Non-pigmented ciliary epithelial cell (primary cell): ENCODE data around the gene CEP89.
"Not testable (repeated sequence)": the region's sequence is repeated elsewhere in the genome, so short reads cannot be mapped to it uniquely, and the experiment has no call there.

ENCODE experiments used
- DNase-seq: peaks from one replicate; pipeline ENCODE4 v3.0.0-alpha.2; 2010; ENCODE audit warnings: low read depth

The CEP89 gene

DNA sequence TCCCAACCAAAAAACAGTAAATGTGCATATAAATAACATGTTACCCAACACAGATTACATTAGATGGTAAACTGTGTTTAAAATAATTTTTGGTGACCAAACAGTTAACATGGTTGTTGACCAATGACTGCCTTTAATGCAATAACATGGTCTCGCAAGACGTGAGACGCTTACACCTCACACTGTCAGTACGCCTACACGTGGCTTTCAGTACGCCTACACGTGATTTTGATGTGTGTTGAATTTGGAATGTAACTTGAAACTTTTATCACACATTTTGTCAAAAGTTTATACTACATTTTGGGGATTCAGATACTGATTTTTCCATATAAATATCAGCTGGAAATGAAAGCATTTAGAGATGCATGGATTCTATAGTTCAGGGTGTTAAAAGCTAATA is 134.2 kb downstream of the CEP89 start:
- DNase-seq = no peak

DNA sequence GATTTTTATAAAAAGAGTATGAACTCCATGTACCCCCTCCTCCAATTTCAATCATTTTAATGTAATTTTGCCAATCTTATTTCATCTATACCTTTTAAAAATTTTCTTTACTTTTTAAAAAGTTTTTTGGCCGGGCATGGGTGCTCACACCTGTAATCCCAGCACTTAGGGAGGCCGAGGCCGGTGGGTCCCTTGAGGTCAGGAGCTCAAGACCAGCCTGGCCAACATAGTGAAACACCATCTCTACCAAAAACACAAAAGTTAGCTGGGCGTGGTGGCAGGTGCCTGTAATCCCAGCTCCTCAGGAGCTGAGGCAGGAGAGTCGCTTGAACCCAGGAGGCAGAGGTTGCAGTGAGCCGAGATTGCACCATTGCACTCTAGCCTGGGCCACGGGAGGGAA is 138.4 kb downstream of the CEP89 start:
- DNase-seq = not testable (repeated sequence)

DNA sequence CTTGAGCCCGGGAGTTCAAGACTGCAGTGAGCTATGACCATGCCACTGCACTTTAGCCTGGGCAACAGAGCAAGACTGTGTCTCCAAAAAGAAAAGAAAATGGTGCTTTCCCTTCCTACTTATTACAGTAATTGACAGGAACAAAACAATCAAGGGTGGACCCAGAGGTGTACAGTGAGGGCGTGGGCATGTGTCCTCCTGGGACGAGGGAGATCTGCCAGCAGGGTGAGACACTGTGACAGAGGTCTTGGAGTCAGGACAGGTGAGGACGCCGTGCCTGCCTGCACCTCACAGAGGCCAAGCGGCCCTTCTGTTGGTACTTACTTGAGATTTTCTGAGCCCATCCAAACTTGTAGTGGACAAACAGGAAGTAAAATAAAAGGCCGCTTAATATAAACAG is 138.9 kb downstream of the CEP89 start:
- DNase-seq = not testable (repeated sequence)

DNA sequence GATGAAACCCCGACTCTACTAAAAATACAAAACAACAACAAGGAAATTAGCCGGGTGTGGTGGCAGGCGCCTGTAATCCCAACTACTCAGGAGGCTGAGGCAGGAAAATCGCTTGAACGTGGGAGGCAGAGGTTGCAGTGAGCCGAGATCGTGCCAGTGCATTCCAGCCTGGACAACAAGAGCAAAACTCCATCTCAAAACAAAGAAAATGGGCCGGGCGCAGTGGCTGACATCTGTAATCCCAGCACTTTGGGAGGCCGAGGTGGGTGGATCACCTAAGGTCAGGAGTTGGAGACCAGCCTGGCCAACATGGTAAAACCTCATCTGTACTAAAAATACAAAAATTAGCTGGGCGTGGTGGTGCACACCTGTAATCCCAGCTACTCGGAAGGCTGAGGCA is 139.7 kb downstream of the CEP89 start:
- not testable (repeated sequence) for DNase-seq

DNA sequence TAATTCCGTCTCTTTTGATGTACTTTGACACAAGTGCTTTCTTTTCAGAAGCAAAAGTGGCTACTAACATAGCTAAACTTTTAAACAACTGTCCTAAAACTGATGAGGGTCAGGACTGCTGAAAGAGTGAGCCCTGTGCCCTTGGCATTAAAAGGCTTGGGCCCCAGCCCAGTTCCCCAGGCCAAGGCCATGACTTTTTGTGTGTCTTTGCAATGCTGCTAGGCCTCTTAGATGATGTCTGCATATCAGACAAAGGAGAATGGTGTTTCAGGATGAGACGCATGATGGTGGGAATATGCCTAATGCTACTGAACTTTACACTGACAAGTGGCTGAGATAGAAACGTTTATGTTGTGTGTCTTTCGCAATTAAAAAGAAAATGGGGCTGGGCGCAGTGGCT is 140.1 kb downstream of the CEP89 start:
- DNase-seq = no peak

DNA sequence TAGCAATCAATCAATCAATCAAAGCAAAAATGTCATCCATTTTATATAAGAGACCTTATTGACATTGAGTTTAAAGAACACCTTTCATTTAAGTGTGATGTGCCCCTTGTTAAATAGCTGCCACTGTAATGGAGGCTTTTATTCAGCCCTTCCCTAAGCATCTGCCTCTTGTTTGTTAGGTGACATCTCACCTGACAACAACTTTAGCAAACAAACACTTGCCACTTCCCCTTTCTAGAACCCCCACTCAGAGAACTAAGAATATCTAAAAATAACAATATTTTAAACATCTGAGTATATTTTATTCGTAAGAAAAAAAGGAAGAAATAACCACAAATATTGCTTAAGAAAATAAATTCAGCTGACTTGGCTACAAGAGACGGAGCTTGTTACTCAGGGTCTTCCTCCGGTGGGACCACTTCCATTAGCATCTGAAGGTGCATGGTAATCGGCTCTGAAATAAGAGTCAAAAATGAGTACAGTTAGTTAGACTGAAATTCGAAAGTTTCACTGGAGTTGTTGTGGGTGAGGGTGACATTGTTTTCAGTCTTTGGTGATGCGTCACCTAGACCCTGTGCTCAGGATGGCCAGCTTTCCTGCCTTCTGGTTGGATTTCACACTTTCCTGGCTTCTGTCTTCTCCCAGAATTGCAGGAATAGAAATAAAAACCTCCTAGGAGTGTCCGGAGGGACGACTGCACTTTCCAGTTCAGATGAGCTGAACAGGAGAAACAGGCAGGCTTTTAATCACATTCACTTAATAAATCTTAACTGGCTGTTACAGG is 141.3 kb downstream of the CEP89 start:
- DNase-seq = peak; percentile 32

DNA sequence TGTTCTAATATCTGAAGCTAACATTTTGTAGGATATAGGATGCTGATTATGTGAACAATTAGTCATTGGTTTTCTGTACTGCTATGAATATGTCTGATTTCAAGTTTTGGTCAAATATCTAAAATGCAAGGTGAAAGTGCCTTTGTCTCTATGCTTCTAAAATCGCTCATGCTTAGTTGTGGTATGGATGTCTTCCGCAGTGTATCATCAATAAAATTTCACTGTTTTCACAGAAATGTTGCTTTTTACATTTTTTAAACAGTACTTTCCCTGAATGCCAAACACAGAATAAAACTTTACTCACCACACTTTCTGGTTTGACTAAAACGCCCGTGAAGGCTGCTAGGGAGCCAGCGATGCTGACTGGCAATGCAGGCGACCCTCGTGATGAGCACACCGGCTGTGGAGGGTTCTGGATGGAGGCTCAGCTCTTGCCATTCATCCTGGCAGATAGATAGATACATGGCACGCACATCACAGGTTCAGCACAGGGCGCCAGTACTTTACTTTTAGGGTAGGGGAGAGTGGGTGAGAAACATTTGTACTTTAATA is 142.3 kb downstream of the CEP89 start:
- no peak for DNase-seq

DNA sequence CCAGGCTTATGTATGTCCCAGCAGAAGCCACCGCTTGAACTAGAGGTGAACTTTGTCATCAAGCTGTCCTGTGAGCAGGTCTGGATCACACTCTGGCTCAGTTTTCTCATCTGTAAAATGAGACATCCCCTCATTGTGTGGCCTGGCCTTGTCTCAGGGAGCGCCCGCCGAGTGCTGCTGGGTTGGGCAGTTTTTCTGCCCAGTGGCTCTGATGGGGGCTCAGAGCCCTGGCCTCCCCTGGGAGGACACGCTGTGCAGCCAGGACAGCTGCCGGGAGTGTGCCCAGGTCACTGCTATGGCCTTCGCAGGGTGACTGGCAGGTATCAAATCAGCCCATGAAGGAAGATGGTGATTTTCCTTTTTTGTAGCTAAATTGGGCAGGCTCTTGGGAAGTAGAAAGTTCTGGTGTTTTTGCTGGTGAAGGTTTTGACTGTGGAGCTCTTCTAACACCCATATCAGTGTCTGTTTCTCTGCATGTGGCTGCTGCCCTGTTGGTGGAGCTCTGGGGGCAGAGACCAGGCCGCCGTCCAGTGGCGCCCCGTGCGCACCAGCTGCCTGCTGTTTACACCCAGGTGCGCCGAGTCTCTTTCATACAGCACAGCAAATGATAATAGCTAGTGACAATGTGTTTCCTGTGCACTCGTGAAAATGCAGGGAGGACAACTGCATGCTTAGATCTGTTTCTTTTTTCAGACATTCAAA is 143.0 kb downstream of the CEP89 start:
- no peak for DNase-seq

DNA sequence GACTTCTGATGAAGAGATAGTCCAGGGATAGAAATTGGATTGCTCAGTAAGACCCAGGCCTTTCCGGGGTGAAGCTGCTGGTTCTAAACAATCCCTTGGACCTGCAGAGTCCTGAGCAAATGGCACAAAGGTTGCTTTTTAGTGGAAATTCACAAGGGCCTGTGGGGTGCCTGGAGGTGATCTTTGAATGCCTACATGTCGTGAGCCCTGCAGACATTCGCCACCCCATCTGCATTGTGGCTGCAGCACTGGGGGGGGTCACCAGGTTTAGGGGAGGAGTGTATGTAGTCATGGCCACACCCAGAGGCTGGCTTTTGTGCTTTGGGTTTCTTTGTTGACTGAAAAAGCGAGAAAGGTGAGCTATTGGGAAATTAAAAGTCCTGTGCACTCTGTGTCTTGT is 143.6 kb downstream of the CEP89 start:
- DNase-seq = no peak
